HEK293 (cell line): ENCODE results near the gene TMEM250.

Experiments
- BCL6B ChIP-seq: fragments of 450-650 bp; formaldehyde crosslinking; IDR thresholded peaks from 2 replicates; pipeline ENCODE4 v1.5.1; 2017; ENCODE audit warnings: missing biosample characterization, missing genetic modification characterization
- GLI4 ChIP-seq: fragments of 450-650 bp; formaldehyde crosslinking; IDR thresholded peaks from 2 replicates; pipeline ENCODE4 v1.5.1; 2016; ENCODE audit warnings: missing biosample characterization, missing genetic modification characterization
- IKZF3 ChIP-seq: fragments of 450-650 bp; IDR thresholded peaks from 2 replicates; pipeline ENCODE4 v1.5.0; 2018; ENCODE audit warnings: missing biosample characterization, mild to moderate bottlenecking, missing genetic modification characterization, moderate library complexity
- KLF8 ChIP-seq: fragments of 450-650 bp; formaldehyde crosslinking; IDR thresholded peaks from 2 replicates; pipeline ENCODE4 v1.5.1; 2016; ENCODE audit warnings: missing biosample characterization, missing genetic modification characterization
- MZF1 ChIP-seq: fragments of 450-650 bp; formaldehyde crosslinking; IDR thresholded peaks from 2 replicates; pipeline ENCODE4 v1.5.1; 2017; ENCODE audit warnings: missing biosample characterization, missing genetic modification characterization, borderline replicate concordance
- TRIM28 ChIP-seq: IDR thresholded peaks from 2 replicates; pipeline ENCODE4 v1.6.1; 2011; ENCODE audit warnings: low read length, control low read depth, borderline replicate concordance
- WT1 ChIP-seq: fragments of 450-650 bp; formaldehyde crosslinking; IDR thresholded peaks from 2 replicates; pipeline ENCODE4 v1.5.1; 2016; ENCODE audit warnings: missing biosample characterization, missing genetic modification characterization
- ZBTB49 ChIP-seq: fragments of 450-650 bp; formaldehyde crosslinking; IDR thresholded peaks from 2 replicates; pipeline ENCODE4 v1.5.1; 2016; ENCODE audit warnings: missing biosample characterization, missing genetic modification characterization, low read depth
- ZBTB8A ChIP-seq: fragments of 450-650 bp; formaldehyde crosslinking; IDR thresholded peaks from 2 replicates; pipeline ENCODE4 v1.5.1; 2016; ENCODE audit warnings: missing biosample characterization, missing genetic modification characterization
- ZIC2 ChIP-seq: fragments of 450-650 bp; formaldehyde crosslinking; IDR thresholded peaks from 2 replicates; pipeline ENCODE4 v1.5.1; 2016; ENCODE audit warnings: missing biosample characterization, missing genetic modification characterization
- ZNF157 ChIP-seq: fragments of 450-650 bp; formaldehyde crosslinking; IDR thresholded peaks from 2 replicates; pipeline ENCODE4 v1.5.1; 2016; ENCODE audit warnings: missing biosample characterization, missing genetic modification characterization
- ZNF169 ChIP-seq: fragments of 450-650 bp; formaldehyde crosslinking; IDR thresholded peaks from 2 replicates; pipeline ENCODE4 v1.5.1; 2016; ENCODE audit warnings: missing biosample characterization, missing genetic modification characterization
- ZNF2 ChIP-seq: fragments of 450-650 bp; formaldehyde crosslinking; IDR thresholded peaks from 2 replicates; pipeline ENCODE4 v1.5.1; 2016; ENCODE audit warnings: missing biosample characterization, missing genetic modification characterization
- ZNF202 ChIP-seq: fragments of 450-650 bp; formaldehyde crosslinking; IDR thresholded peaks from 2 replicates; pipeline ENCODE4 v1.5.1; 2016; ENCODE audit warnings: missing biosample characterization, missing genetic modification characterization, borderline replicate concordance
- ZNF214 ChIP-seq: fragments of 450-650 bp; formaldehyde crosslinking; IDR thresholded peaks from 2 replicates; pipeline ENCODE4 v1.5.1; 2017; ENCODE audit warnings: missing biosample characterization, mild to moderate bottlenecking, missing genetic modification characterization, borderline replicate concordance
- ZNF266 ChIP-seq: fragments of 450-650 bp; formaldehyde crosslinking; IDR thresholded peaks from 2 replicates; pipeline ENCODE4 v1.5.1; 2016; ENCODE audit warnings: missing biosample characterization, missing genetic modification characterization, low read depth
- ZNF280C ChIP-seq: fragments of 450-650 bp; formaldehyde crosslinking; IDR thresholded peaks from 2 replicates; pipeline ENCODE4 v1.5.1; 2016; ENCODE audit warnings: missing biosample characterization, missing genetic modification characterization
- ZNF292 ChIP-seq: fragments of 450-650 bp; formaldehyde crosslinking; IDR thresholded peaks from 2 replicates; pipeline ENCODE4 v1.5.1; 2016; ENCODE audit warnings: low read depth, missing biosample characterization, missing genetic modification characterization, borderline replicate concordance
- ZNF335 ChIP-seq: fragments of 450-650 bp; formaldehyde crosslinking; conservative IDR thresholded peaks from 2 replicates; pipeline ENCODE4 v1.5.1; 2016; ENCODE audit warnings: missing biosample characterization, missing genetic modification characterization
- ZNF362 ChIP-seq: fragments of 450-650 bp; formaldehyde crosslinking; IDR thresholded peaks from 2 replicates; pipeline ENCODE4 v1.5.1; 2016; ENCODE audit warnings: missing biosample characterization, missing genetic modification characterization
- ZNF416 ChIP-seq: fragments of 450-650 bp; formaldehyde crosslinking; IDR thresholded peaks from 2 replicates; pipeline ENCODE4 v1.5.1; 2016; ENCODE audit warnings: missing biosample characterization, missing genetic modification characterization
- ZNF423 ChIP-seq: fragments of 450-650 bp; formaldehyde crosslinking; IDR thresholded peaks from 2 replicates; pipeline ENCODE4 v1.5.1; 2016; ENCODE audit warnings: missing biosample characterization, missing genetic modification characterization
- ZNF473 ChIP-seq: fragments of 450-650 bp; formaldehyde crosslinking; IDR thresholded peaks from 2 replicates; pipeline ENCODE4 v1.5.1; 2017; ENCODE audit warnings: missing biosample characterization, missing genetic modification characterization
- ZNF501 ChIP-seq: fragments of 450-650 bp; formaldehyde crosslinking; IDR thresholded peaks from 2 replicates; pipeline ENCODE4 v1.5.1; 2016; ENCODE audit warnings: missing biosample characterization, missing genetic modification characterization
- ZNF521 ChIP-seq: fragments of 450-650 bp; formaldehyde crosslinking; IDR thresholded peaks from 2 replicates; pipeline ENCODE4 v1.5.1; 2017; ENCODE audit warnings: missing biosample characterization, mild to moderate bottlenecking, missing genetic modification characterization
- ZNF529 ChIP-seq: fragments of 450-650 bp; formaldehyde crosslinking; IDR thresholded peaks from 2 replicates; pipeline ENCODE4 v1.5.1; 2017; ENCODE audit warnings: missing genetic modification characterization, missing biosample characterization; ENCODE audit not compliant: insufficient replicate concordance
- ZNF555 ChIP-seq: fragments of 450-650 bp; formaldehyde crosslinking; conservative IDR thresholded peaks from 2 replicates; pipeline ENCODE4 v1.5.1; 2017; ENCODE audit warnings: missing biosample characterization, mild to moderate bottlenecking, missing genetic modification characterization, inconsistent platforms
- ZNF707 ChIP-seq: fragments of 450-650 bp; formaldehyde crosslinking; IDR thresholded peaks from 2 replicates; pipeline ENCODE4 v1.5.1; 2016; ENCODE audit warnings: missing biosample characterization, missing genetic modification characterization
- ZNF837 ChIP-seq: fragments of 450-650 bp; formaldehyde crosslinking; IDR thresholded peaks from 2 replicates; pipeline ENCODE4 v1.5.1; 2016; ENCODE audit warnings: missing biosample characterization, missing genetic modification characterization
- ZSCAN16 ChIP-seq: fragments of 450-650 bp; formaldehyde crosslinking; IDR thresholded peaks from 2 replicates; pipeline ENCODE4 v1.5.1; 2016; ENCODE audit warnings: missing biosample characterization, missing genetic modification characterization
- TF ChIP-seq, protein P1 (sequence below): fragments of 450-650 bp; formaldehyde crosslinking; IDR thresholded peaks from 2 replicates; pipeline ENCODE4; 2016; ENCODE audit warnings: missing biosample characterization, missing genetic modification characterization

Gene TMEM250

DNA sequence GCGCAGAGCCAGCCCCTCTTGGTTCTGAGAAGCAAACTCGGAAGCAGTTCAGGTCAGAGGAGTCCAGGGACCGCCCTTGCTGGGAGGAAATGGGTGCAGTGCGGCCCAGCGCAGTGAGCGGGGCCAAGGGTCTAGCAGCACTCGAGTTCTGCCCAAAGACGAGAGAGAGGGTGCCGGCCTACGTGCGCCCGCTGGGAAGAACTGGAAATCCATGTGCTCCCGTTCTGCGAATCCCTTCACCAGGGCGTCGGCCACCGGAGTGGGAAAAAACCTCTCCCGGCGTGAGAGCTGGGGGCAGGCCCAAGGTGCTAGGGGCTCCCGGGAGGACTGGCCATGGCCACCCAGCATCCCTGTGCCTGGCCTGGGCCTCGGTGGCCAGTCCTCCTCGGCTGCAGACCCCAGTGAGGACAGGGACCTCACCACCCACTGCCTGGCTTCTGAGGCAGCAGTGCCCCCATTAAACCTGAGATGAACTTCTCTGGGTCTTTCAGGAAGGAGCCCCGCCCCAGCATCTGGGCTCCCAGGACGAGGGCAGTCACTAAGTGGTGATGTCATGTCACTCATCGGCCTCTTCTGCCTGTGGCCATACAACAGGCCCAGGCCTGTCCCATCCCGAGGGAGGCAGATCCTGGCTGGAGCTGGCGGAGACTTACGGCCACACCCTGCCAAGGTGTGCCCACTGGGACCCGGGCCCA lies 10.6 kb downstream of the TMEM250 start (continued):
- TF ChIP-seq, protein P1, sequence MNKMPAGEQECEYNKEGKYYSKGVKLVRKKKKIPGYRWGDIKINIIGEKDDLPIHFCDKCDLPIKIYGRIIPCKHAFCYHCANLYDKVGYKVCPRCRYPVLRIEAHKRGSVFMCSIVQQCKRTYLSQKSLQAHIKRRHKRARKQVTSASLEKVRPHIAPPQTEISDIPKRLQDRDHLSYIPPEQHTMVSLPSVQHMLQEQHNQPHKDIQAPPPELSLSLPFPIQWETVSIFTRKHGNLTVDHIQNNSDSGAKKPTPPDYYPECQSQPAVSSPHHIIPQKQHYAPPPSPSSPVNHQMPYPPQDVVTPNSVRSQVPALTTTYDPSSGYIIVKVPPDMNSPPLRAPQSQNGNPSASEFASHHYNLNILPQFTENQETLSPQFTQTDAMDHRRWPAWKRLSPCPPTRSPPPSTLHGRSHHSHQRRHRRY (tag by site-specific recombination) = no peak
- TF ChIP-seq ZNF292 (tag by site-specific recombination) (no peak), ZSCAN16 (no peak), ZBTB8A (tag by site-specific recombination) (peak; percentile 86), BCL6B (tag by site-specific recombination) (no peak), ZNF521 (tag by site-specific recombination) (no peak), ZNF280C (no peak), ZNF473 (tag by site-specific recombination) (no peak), GLI4 (tag by site-specific recombination) (no peak), ZNF501 (tag by site-specific recombination) (no peak), ZNF202 (tag by site-specific recombination) (no peak), ZNF2 (tag by site-specific recombination) (no peak), ZNF157 (no peak), ZIC2 (tag by site-specific recombination) (peak; percentile 67), IKZF3 (peak; percentile 99), ZNF214 (tag by site-specific recombination) (no peak), ZNF362 (no peak), MZF1 (tag by site-specific recombination) (no peak), WT1 (tag by site-specific recombination) (peak; percentile 45; the same call in 1 of the 2 replicates), ZNF529 (tag by site-specific recombination) (no peak), ZNF423 (tag by site-specific recombination) (0 out of 2 replicates have a peak, but pooled peaks have one; percentile 45), ZBTB49 (tag by site-specific recombination) (no peak), ZNF837 (tag by site-specific recombination) (no peak), KLF8 (tag by site-specific recombination) (peak; percentile 62), ZNF169 (tag by site-specific recombination) (no peak), ZNF707 (tag by site-specific recombination) (no peak), ZNF416 (no peak), TRIM28 (no peak), ZNF266 (tag by site-specific recombination) (no peak), ZNF555 (tag by site-specific recombination) (no peak), ZNF335 (peak; percentile 54)
